Measurements from ENCODE around the gene EPHA8.

EPHA8 gene

DNA sequence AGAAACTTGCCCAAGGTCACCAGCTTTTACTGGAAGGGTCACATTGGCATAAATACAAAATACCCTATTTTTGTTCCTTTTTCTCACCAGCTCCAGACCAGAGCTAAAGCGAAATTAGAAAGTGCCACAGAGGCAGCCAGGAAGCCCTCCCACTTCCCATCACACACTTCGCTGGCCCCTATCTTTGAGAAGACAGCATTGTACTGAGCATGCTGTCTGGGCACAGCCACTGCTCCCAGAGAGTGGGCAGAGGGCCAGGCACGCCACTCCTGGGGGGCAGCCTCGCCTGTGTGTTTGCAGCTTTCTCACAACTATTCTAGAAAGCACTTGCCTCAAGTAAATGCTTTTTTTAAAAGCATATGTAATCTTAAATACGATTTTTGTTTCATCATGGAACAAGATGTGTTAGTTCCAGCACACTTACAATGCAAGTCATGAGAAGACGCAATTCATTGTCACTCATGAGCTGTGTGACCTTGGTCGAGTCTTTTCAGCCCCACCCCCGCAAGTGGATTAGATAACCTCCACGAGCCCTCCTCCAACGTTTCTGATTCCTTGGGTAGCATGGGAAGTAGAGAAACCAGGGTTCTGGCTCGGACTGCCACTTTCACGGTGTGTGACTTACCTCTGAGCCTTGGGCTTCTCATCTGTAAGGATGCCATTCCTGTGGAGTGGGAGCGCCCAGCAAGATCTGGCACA lies 25.7 kb upstream of the EPHA8 start:
- no peak for DNase-seq

- DNase-seq: no peak
Measured at GRCh38 chr1:22539510-22540118, 23.7 kb upstream of the EPHA8 start.

- DNase-seq: no peak
Measured at GRCh38 chr1:22540337-22540736, 23.0 kb upstream of the EPHA8 start.

- DNase-seq: no peak
Measured at GRCh38 chr1:22542886-22543285, 20.4 kb upstream of the EPHA8 start.

DNA sequence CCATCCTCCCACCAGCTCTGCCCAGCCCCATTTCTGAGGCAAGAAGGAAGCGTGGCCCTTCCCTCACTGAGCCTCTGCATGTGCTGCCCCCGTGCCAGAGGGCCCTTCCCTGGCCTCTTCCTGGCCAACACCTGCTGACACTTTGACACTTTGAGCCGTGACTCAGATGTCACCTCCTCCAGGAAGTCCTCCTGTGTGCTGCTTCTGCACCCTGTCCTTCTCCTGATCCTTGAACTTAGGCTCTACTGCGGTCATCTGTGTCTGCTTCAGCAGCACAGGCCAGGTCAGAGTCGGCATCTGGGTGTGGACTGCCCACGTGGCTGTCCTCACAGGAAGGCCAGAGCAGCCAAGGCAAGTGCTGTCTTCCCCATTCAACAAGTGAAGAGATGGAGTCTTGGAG lies 19.6 kb upstream of the EPHA8 start:
- no peak for DNase-seq

- no peak for DNase-seq
Measured at GRCh38 chr1:22544606-22545005, 18.7 kb upstream of the EPHA8 start.

DNA sequence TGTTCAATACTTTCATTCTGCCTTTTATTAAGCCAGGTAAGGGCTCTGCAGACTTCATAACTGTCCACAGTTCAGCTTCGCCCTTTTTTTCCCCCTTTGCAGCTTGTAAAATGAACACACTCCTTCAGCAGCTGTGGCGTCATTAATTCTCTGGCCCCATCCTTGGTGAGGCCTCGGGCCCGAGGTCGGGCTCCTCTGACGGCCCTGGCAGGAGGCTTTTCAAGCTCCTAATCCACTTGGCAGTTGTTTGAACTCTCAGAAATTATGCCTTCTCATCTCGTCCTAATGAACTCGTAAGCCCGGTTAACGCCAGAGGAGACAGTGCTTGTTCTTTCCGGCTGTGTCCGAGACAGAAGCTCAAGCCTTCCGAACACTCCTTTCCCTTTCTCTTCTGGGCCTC lies 18.1 kb upstream of the EPHA8 start:
- DNase-seq: no peak

- no peak for DNase-seq
Measured at GRCh38 chr1:22547186-22547817, 16.0 kb upstream of the EPHA8 start.

DNA sequence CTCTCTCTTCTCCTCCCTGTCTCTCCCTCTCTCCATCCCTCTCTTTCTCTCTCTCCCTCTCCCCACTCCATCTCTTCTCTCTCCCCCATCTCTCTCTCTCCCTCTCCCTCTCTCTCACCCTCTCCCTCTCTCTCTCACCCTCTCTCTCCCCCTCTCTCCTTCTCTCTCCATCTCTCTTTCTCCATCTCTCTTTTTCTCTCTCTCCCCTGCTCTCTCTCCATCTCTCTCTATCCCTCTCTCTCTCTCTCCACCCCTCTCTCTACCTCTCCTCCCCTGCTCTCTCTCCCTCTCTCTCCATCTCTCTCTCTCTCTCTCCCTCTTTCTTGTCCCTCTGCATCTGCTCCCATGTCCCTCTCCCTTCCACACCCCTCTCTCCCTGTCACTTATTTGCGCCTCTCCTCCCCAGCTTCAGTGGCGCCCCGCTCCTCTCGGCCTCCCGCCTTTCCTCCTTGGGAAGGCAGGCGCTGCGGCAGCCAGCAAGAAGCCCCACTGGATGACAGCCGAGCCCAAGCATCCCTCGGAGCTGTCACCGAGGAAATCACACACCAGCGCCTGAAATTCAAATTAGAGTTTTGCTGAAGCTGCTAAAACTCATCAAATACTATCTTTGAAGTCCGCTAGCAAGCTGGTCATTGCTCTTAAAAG lies 15.3 kb upstream of the EPHA8 start:
- no peak for DNase-seq

DNA sequence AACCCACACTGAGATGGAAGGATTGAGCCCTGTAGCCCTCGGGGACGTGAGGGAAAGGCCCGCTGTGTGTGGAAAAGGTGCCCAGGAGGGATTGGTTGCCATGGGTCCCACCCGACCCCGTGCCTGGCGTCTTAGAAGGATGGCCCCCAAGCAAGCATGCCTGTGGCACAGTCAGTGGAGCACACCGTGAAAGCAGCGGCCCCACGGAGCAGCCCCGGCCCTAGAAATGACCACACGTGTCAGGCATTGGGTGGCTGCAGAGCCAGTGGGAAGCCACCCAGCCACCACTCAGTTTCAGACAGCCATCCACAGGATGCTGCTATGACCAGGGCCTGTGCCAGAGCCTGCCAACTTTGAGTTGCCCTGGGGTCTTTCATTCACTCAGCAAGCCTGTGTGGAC lies 13.3 kb upstream of the EPHA8 start:
- DNase-seq: no peak

DNA sequence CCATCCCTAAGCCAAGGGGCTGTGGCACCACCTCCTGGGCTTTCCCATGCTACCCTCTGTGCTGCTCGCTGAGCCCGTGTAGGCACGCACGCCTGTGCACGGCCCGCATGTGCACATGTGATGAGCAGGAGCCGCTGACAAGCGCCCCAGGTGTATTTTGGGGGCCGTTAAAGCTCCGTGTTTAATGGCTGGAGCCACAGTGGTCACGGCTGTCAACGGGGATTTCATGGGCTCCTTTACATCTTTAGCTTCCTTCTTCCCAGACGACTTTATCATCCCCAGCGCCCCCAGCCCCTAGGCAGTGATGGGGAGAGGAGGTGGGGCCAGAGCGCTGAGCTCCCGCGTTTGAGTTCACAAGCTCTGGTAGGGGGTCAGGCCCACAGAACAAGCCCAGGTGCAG lies 11.7 kb upstream of the EPHA8 start:
- DNase-seq: no peak

GRCh38 chr1:22552021-22552420 lies 11.3 kb upstream of the EPHA8 start:
- DNase-seq: no peak

DNA sequence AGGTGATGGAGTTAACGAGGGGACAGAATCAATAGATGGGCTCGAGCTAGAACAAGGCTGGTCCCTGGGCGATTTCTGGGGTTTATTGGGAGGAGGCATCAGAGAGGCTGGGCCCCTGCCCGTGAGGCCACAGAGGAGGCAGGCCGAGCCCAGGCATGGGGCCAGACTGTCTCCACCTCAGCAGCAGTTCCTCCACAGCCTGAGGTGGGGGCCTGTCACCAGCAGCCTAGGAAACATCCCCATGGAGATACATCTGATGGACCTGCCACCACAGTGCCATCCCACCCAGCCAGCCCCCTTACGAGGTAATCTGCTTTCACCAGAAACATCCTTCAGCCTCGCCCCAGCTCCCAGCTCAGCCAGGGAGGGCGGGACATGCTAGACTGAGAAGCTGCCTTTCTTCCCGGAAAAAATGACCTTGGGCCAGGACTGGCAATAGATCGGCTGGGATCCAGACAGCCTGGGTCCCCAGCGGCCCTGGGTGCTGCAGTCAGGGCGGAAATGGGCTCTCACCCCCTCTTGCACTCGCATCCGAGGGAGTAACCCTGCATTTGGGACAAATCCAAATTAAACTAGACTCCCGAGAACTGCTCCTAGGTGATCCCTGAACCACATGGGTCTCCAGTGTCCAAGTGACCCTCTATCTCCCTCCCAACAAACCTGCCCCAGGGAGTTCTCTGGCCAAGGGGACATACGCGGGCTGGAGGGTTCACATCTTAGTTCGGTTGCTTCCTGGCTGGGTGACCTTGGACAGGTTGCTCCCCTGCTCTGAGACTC lies 10.0 kb upstream of the EPHA8 start:
- no peak for DNase-seq

DNA sequence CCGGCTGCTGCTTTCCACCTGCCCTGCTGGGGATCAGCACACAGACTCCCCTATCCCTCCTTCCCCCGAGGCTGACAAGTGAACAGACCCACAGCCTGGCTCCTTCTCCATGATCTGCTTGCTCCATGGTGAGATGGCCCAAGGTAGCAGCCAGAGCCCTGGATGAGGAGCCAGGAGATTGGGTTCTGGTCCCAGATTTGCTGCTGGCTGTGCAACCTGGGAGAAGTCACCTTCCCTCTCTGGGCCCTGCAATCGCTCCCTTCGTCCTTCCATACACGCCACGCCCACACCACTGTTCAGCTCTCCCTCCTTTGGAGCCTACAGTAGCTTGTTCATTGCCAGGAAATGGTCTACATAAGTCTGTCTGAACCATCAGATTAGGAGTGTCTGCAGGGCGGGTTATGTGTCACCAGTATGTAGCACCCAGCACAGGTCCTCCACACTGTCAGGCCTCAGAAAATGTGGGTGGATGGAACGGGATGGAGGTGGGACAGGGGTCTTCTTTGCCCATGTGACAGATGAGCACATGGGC lies 9.2 kb upstream of the EPHA8 start:
- no peak for DNase-seq

DNA sequence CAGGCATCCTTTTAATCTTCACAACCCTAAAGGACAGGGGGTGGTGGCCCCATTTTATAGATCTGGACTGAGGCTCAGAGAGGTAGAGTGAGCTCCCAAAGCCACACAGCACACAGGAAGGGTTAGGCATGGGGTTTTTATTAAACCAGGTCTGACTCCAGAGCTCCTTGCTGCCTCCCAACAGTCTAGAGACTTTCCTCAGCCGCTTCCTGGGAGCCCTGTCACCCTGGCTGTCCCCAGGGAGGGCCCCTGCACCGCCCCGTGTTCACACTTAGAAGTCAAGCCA lies 8.0 kb upstream of the EPHA8 start:
- no peak for DNase-seq

- DNase-seq: no peak
Measured at GRCh38 chr1:22556391-22557104, 6.7 kb upstream of the EPHA8 start.

DNA sequence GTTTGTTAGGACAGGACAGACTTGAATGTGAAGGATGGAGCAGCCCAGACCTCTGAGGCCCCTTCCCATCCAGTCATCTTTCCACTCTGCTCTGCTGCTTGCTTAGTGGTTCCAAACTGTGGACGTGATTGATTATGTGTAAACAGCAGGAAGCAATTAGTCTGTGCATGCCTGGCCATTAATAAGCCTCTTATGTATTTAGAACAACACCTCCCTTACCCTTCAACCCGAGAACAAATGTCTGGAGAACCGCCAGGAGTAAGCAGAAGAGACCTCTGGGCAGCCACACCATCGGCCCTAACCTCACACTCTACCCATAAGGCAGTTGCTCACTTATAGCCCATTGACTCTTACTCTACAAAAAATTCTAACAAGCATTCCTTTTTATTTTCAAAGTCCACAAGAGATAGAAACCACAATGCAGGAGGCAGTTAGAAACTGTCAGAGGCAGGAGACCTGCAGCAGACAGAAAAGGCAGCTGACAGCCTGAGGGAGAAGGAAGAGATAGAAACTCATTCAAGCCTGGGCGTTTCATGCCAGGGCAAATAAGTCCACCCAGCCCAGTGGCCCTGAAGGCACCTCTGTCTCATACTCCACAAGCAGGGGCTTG lies 5.8 kb upstream of the EPHA8 start:
- no peak for DNase-seq

- no peak for DNase-seq
Measured at GRCh38 chr1:22563671-22564602, 648 bp downstream of the EPHA8 start.

DNA sequence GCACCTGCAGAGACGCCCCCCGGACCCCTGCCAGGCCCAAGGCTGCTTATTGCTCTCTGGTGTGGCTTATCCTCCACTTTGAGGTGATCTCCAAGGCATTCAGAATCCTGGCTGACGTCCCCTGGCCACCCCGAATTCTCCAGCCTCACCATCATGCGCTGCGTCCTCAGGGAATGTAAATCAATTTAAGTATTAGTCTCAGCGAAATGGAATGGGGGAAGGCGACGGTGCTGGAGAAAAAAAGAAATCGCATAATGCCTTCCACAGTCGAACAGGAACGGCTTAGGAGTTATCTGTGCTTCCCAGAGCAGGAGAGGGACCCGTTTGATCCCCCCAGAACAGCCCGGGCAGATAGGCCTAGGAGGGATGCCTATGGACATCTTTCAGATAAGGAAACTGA lies 2.9 kb downstream of the EPHA8 start:
- no peak for DNase-seq

GRCh38 chr1:22567197-22567596 lies 3.9 kb downstream of the EPHA8 start:
- DNase-seq: no peak

DNA sequence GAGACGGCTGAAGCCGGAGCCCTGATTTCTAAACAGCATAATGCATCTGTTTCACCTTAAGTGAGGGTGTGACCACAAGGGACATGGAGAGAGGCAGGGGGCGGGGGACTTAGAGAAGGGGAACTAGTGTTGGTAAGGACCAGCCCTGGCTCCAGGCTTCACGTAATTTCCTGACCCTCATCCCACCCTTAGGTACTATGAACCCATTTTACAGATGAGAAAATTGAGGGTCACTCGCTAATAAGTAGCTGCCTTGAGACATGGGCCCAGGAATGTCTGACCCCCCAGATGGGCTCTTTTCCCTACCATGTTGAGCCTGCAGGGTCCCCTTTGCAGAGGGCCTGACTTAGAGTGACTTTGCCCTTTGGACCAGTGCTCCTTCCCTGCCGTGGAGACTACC lies 4.7 kb downstream of the EPHA8 start:
- no peak for DNase-seq

All from NCI-H2107 (cell line).